ENCODE results near the gene FYTTD1.

DNA sequence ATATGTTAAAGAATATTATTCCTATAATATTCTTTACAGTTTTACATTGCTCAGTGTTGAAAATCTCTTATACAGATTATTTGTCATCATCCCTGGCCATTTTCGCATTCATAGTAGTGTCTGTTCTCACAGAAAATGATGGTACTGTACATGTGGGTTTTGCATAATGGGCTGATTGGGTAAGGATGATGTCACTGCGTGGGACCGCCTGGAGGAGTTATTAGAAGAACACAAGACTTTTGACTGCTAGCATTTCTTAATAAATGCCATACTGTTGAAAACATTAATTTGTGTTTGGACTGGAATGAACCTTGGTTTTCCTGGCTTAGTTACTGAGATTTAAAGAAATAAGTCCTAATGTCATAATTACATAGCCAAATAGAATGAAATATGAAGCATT is 61.7 kb downstream of the FYTTD1 start:
- TF ChIP-seq POLR2AphosphoS5 (IDR thresholded peaks at IDR 0.05) (no peak), POLR2A (IDR thresholded peaks at IDR 0.05) (no peak)
- TF ChIP-seq, protein P1, sequence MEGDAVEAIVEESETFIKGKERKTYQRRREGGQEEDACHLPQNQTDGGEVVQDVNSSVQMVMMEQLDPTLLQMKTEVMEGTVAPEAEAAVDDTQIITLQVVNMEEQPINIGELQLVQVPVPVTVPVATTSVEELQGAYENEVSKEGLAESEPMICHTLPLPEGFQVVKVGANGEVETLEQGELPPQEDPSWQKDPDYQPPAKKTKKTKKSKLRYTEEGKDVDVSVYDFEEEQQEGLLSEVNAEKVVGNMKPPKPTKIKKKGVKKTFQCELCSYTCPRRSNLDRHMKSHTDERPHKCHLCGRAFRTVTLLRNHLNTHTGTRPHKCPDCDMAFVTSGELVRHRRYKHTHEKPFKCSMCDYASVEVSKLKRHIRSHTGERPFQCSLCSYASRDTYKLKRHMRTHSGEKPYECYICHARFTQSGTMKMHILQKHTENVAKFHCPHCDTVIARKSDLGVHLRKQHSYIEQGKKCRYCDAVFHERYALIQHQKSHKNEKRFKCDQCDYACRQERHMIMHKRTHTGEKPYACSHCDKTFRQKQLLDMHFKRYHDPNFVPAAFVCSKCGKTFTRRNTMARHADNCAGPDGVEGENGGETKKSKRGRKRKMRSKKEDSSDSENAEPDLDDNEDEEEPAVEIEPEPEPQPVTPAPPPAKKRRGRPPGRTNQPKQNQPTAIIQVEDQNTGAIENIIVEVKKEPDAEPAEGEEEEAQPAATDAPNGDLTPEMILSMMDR (IDR thresholded peaks at IDR 0.05 in 8 of 11, conservative IDR thresholded peaks at IDR 0.05 in 3 of 11), result no peak
